Neuron (in vitro differentiated cells): ENCODE measurements around the gene SLC35D2.

Experiments used
- H2AFZ ChIP-seq: one replicate; pipeline ENCODE4 v1.6.1; 2013; ENCODE audit warnings: low read depth, mild to moderate bottlenecking, inconsistent platforms, low read length, moderate library complexity
- H3K27me3 ChIP-seq: one replicate; pipeline ENCODE4 v1.6.1; 2013; ENCODE audit warnings: low read length; ENCODE audit not compliant: insufficient read depth
- H3K36me3 ChIP-seq: one replicate; pipeline ENCODE4 v1.6.1; 2013; ENCODE audit warnings: low read length; ENCODE audit not compliant: insufficient read depth
- H3K4me1 ChIP-seq: one replicate; pipeline ENCODE4 v1.6.1; 2013; ENCODE audit warnings: low read length; ENCODE audit not compliant: insufficient read depth
- H3K4me3 ChIP-seq: 2 replicates; pipeline ENCODE4 v1.5.1; 2013; ENCODE audit warnings: mild to moderate bottlenecking, low read length, moderate library complexity
- H3K9me3 ChIP-seq: one replicate; pipeline ENCODE4 v1.6.1; 2013; ENCODE audit warnings: low read length

SLC35D2 gene

GRCh38 chr9:96417051-96417586 lies 33.6 kb upstream of the SLC35D2 start:
- H3K4me3 ChIP-seq: peak overlapping the region; percentile 68
- peaks cover 33% of the 10 kb centered on the region for H3K4me1 ChIP-seq
- H2AFZ ChIP-seq: peak overlapping the region; percentile 2
- no peaks in the 10 kb centered on the region for H3K27me3 ChIP-seq
- H3K9me3 ChIP-seq: no peaks in the 10 kb centered on the region
- H3K36me3 ChIP-seq: no peaks in the 10 kb centered on the region

GRCh38 chr9:96413302-96414221 lies 30.1 kb upstream of the SLC35D2 start:
- H2AFZ ChIP-seq: peak overlapping the region; percentile 28
- no peak overlapping the region for H3K4me3 ChIP-seq
- H3K9me3 ChIP-seq: peaks cover 6% of the 10 kb centered on the region
- no peaks in the 10 kb centered on the region for H3K27me3 ChIP-seq
- peaks cover 11% of the 10 kb centered on the region for H3K4me1 ChIP-seq
- peaks cover 14% of the 10 kb centered on the region for H3K36me3 ChIP-seq

DNA sequence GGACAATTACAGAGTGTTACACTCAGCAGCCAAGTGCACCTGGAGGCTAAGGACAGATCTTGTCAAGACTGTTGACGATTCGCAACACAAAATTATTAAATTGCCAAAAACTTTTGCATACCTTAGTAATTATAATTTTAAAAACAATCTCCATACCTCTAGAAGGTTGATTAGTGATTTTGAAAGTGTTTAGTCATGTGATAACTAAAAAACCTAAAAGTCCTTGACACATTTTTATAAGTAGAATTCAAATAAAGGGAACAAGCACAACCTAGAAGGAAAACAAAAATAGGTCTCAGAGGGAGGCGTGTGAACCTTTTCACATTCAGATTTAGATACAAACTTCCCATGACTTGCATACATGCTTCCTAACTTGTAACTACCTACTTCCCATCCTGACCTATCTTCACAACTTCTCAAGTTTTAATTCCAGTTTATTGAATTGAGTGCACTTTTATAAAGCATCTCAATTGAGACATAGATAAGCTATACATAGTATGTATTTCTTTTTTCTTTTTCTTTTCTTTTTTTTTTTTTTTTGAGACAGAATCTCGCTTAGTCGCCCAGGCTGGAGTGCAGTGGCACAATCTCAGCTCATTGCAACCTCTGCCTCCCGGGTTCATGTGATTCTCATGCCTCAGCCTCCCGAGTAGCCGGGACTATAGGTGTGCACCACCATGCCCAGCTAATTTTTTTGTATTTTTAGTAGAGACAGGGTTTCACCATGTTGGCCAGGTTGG lies 28.8 kb upstream of the SLC35D2 start:
- H3K27me3 ChIP-seq: no peaks in the 10 kb centered on the region
- peaks cover 14% of the 10 kb centered on the region for H3K36me3 ChIP-seq
- no peak overlapping the region for H3K4me3 ChIP-seq

DNA sequence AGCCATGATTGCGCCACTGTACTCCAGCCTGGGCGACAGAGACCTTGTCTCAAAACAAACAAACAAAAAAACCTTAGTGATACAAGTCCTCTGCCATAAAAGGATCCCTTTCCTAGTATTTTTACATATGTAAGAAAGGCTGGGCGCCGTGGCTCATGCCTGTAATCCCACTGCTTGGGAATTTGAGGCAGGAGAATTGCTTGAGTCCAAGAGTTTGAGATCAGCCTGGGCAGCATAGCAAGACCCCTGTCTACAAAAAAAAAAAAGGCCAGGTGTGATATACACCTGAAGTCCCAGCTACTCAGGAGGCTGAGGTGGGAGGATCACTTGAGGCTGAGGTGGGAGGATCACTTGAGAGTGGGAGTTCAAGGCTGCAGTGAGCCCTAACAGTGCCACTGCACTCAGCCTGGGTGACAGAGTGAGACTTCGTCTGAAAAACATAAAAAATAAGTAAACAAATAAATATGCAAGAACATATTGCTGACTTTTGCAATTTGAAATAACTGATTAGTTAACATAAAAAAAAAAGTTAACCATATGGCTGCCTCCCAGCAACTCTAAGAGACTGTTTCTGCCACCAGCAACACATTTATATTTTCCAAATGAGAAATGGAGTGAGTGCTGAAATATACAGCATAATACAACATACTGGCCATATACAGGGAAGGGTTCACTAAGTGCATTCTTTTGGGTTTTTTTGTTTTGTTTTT lies 27.8 kb upstream of the SLC35D2 start:
- Histone ChIP-seq H3K36me3 (peaks cover 14% of the 10 kb centered on the region), H3K9me3 (peaks cover 6% of the 10 kb centered on the region), H3K4me3 (no peak overlapping the region), H3K27me3 (no peaks in the 10 kb centered on the region), H2AFZ (no peak overlapping the region), H3K4me1 (peaks cover 11% of the 10 kb centered on the region)

More for the DNA sequence above, 28.8 kb upstream of the SLC35D2 start:
- no peak overlapping the region for H2AFZ ChIP-seq
- peaks cover 6% of the 10 kb centered on the region for H3K9me3 ChIP-seq
- peaks cover 11% of the 10 kb centered on the region for H3K4me1 ChIP-seq

GRCh38 chr9:96408409-96409280 lies 25.1 kb upstream of the SLC35D2 start:
- peaks cover 14% of the 10 kb centered on the region for H3K36me3 ChIP-seq

GRCh38 chr9:96400132-96400910 lies 16.8 kb upstream of the SLC35D2 start:
- Histone ChIP-seq H3K4me1 (no peaks in the 10 kb centered on the region), H3K4me3 (no peak overlapping the region), H3K36me3 (peaks cover 22% of the 10 kb centered on the region), H3K9me3 (peaks cover 2% of the 10 kb centered on the region), H3K27me3 (no peaks in the 10 kb centered on the region), H2AFZ (no peak overlapping the region)

More at GRCh38 chr9:96408409-96409280, 25.1 kb upstream of the SLC35D2 start:
- H3K27me3 ChIP-seq: no peaks in the 10 kb centered on the region
- H3K9me3 ChIP-seq: peaks cover 6% of the 10 kb centered on the region
- no peak overlapping the region for H3K4me3 ChIP-seq
- H2AFZ ChIP-seq: no peak overlapping the region
- H3K4me1 ChIP-seq: peaks cover 3% of the 10 kb centered on the region

- Histone ChIP-seq H2AFZ (no peak overlapping the region), H3K4me1 (no peaks in the 10 kb centered on the region), H3K4me3 (no peak overlapping the region), H3K36me3 (peaks cover 29% of the 10 kb centered on the region), H3K27me3 (no peaks in the 10 kb centered on the region), H3K9me3 (peaks cover 2% of the 10 kb centered on the region)
Observed at GRCh38 chr9:96399325-96399633, 15.8 kb upstream of the SLC35D2 start.

DNA sequence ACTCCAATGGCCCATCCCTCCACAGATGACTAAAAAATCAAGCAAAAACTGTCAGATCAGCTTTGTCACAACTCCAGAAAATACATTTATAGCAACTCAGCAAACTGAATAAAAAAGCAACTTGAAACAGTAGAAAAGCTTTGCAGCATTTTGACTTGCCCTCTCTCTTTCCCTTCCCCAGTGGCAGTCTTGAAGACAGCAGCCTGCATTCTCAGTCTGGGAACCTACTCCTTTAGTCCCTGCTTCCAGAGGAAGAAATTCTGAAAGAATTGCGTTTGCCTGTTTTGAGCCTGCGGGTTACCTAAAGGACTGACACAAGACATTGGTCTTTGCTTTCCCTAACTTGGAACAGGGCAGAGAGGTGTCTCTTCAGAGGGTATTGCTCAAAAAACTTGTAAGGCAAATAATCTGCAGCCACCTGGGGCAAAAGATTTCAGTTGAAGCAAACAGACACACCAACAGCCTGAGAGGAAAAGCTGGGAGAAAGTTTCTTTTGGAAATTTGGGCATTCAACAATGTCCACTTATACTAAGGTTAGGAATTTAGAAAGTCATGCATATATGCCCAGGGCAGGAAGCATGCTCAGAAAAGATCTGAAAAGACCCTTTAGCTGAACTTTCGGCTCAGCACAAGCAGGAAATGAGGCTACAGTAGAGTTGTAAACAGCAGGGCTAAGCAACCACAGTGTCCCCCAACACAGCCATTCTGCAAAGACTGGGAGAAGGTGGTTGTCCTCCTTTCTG lies 15.2 kb upstream of the SLC35D2 start:
- no peak overlapping the region for H3K4me3 ChIP-seq

DNA sequence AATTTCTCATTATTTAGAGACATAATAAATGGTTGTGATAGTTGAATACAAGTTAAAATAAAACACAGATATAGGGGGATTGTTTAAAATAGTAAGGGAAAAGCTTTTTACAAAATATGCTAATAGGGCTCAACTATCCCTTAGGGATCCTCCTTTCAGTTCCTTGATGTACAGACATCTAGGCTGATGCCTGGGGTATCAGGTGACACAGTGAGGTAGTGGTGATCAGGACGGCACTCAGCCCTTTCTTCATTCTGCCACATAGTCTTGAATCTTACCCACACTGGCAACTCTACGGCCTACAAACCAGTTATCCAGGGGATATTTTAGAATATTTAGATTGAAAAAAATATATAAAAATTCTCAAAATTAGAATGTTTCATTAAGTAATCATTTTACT lies 12.5 kb upstream of the SLC35D2 start:
- H3K9me3 ChIP-seq: peaks cover 2% of the 10 kb centered on the region
- no peak overlapping the region for H3K4me3 ChIP-seq
- H3K36me3 ChIP-seq: peaks cover 53% of the 10 kb centered on the region
- H3K27me3 ChIP-seq: no peaks in the 10 kb centered on the region
- no peak overlapping the region for H2AFZ ChIP-seq
- H3K4me1 ChIP-seq: no peaks in the 10 kb centered on the region

More for the DNA sequence above, 15.2 kb upstream of the SLC35D2 start:
- Histone ChIP-seq H2AFZ (no peak overlapping the region), H3K4me1 (no peaks in the 10 kb centered on the region), H3K9me3 (peaks cover 2% of the 10 kb centered on the region), H3K36me3 (peaks cover 32% of the 10 kb centered on the region), H3K27me3 (no peaks in the 10 kb centered on the region)

GRCh38 chr9:96394832-96395496 lies 11.5 kb upstream of the SLC35D2 start:
- H3K9me3 ChIP-seq: no peaks in the 10 kb centered on the region
- no peaks in the 10 kb centered on the region for H3K4me1 ChIP-seq
- H3K4me3 ChIP-seq: no peak overlapping the region
- no peak overlapping the region for H2AFZ ChIP-seq
- peaks cover 62% of the 10 kb centered on the region for H3K36me3 ChIP-seq
- no peaks in the 10 kb centered on the region for H3K27me3 ChIP-seq

DNA sequence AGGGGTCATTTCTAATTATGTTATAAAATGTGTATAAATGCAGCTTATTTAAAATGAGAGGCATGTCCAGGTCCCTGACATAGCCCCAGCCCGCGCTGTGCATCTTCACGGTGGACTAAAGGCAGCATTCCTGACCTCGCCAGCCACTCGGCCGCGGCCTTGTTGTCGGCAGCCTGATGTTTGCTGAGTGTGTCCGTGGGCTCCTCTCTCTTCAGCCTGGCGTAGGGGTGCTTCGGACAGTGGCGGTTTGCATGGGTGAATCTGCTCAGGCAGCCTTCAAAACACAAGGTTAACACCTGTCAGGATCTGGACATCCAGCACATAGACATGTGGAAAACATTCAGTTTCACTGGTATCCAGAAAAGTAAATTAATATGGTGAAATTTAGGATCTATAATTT lies 8.8 kb upstream of the SLC35D2 start:
- H3K4me3 ChIP-seq: no peak overlapping the region
- peaks cover 73% of the 10 kb centered on the region for H3K36me3 ChIP-seq
- no peaks in the 10 kb centered on the region for H3K27me3 ChIP-seq
- H3K4me1 ChIP-seq: no peaks in the 10 kb centered on the region
- no peak overlapping the region for H2AFZ ChIP-seq
- H3K9me3 ChIP-seq: no peaks in the 10 kb centered on the region
